DOHH2 (cell line): Measurements from ENCODE around the gene PCNX2.

Source experiments
- H3F3A ChIP-seq: fragments of 200-600 bp; sonication (generic), shearing (Covaris generic); 2 replicates; pipeline ENCODE4 v1.6.0; 2016; ENCODE audit warnings: antibody characterized with exemption, mild to moderate bottlenecking; ENCODE audit not compliant: control insufficient read depth, insufficient read depth
- H3K27ac ChIP-seq: fragments of 200-600 bp; sonication (generic); 2 replicates; pipeline ENCODE4 v1.5.1; 2014; ENCODE audit warnings: low read depth, mild to moderate bottlenecking, low read length, moderate library complexity
- H3K27me3 ChIP-seq: fragments of 200-600 bp; sonication (generic); 2 replicates; pipeline ENCODE4 v1.6.1; 2014; ENCODE audit warnings: mild to moderate bottlenecking, low read length, mixed read lengths; ENCODE audit not compliant: control insufficient read depth
- H3K36me3 ChIP-seq: fragments of 200-600 bp; sonication (generic); 2 replicates; pipeline ENCODE4 v1.6.1; 2014; ENCODE audit warnings: mild to moderate bottlenecking, low read length, moderate library complexity, mixed read lengths; ENCODE audit not compliant: control insufficient read depth
- H3K4me1 ChIP-seq: fragments of 200-600 bp; sonication (generic); 2 replicates; pipeline ENCODE4 v1.6.1; 2014; ENCODE audit warnings: mild to moderate bottlenecking, low read length, mixed read lengths; ENCODE audit not compliant: control insufficient read depth
- H3K4me2 ChIP-seq: fragments of 200-600 bp; sonication (generic); 2 replicates; pipeline ENCODE4 v1.6.0; 2014; ENCODE audit warnings: mild to moderate bottlenecking, low read length, moderate library complexity
- H3K4me3 ChIP-seq: fragments of 200-600 bp; sonication (generic); 2 replicates; pipeline ENCODE4 v1.5.1; 2014; ENCODE audit warnings: mild to moderate bottlenecking, low read length, mixed read lengths
- H3K79me2 ChIP-seq: fragments of 200-600 bp; sonication (generic); 2 replicates; pipeline ENCODE4 v1.6.1; 2014; ENCODE audit warnings: mild to moderate bottlenecking, low read length, mixed read lengths; ENCODE audit not compliant: control insufficient read depth
- H3K9me2 ChIP-seq: fragments of 200-600 bp; sonication (generic); replicated peaks from 2 replicates; pipeline ENCODE4 v1.6.1; 2014; ENCODE audit warnings: mild to moderate bottlenecking, low read length, mixed read lengths; ENCODE audit not compliant: control insufficient read depth
- H3K9me3 ChIP-seq: fragments of 200-600 bp; sonication (generic); 2 replicates; pipeline ENCODE4 v1.6.1; 2014; ENCODE audit warnings: antibody characterized with exemption, low read length, mixed read lengths; ENCODE audit not compliant: control insufficient read depth, insufficient read depth
- H4K20me1 ChIP-seq: fragments of 200-600 bp; sonication (generic); 2 replicates; pipeline ENCODE4 v1.6.0; 2014; ENCODE audit warnings: low read depth, mild to moderate bottlenecking, antibody characterized with exemption, low read length, moderate library complexity; ENCODE audit not compliant: control insufficient read depth, insufficient read depth
- CTCF ChIP-seq: fragments of 200-600 bp; sonication (generic); IDR thresholded peaks from one replicate; pipeline ENCODE4 v1.5.1; 2014; ENCODE audit warnings: antibody characterized with exemption, mild to moderate bottlenecking, low read depth, low read length; ENCODE audit not compliant: poor library complexity, severe bottlenecking
- EZH2phosphoT487 ChIP-seq: fragments of 200-600 bp; sonication (generic); IDR thresholded peaks from 2 replicates; pipeline ENCODE4 v1.6.1; 2017; ENCODE audit warnings: borderline replicate concordance, mild to moderate bottlenecking, antibody characterized with exemption, low read length, moderate library complexity, mixed read lengths

PCNX2 gene

DNA sequence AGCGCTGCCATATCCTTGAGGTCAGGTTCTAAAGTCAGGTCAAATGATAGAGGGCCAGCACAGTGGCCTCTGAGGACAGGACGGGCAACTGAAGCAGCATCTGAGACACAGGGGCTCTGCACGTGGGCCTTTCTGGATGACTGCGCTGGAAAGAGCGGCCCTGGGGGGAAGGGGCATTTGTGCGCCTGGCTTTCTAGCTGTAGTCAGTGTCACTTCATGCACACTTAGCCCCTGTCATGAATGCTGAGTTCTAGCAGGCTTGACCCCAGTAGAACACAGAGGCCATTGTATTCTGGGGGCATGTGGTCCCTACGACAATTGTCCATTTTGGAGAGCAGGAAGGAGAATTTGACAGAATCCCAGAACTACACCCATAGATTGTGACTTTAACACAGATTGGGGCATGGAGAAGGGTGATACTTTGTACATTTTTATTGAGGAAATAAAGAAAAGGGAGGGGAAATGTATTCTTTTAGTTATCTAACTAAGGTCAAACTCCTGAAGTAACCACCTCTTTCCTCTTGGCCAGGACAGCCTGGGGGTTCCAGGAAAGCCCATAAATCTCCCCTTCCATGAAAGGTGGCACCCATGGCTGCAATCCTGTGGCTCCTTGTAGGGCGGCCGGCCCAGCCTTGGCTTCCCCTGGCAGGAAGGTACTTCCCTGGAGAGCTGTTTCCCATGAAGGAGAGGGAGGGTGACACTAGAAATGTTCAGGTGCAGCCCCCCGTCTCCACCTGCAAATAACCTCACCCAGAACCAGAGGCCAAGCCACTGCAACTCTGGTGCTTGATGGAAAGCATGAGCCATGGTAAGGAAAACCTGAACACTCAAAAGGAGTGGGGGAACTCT, 310.7 kb downstream of the PCNX2 start:
- Histone ChIP-seq H3K4me3 (no peak overlapping the region), H3F3A (no peaks in the 10 kb centered on the region), H3K36me3 (no peaks in the 10 kb centered on the region), H3K4me2 (no peak overlapping the region), H3K27ac (no peak overlapping the region), H3K27me3 (no peaks in the 10 kb centered on the region), H4K20me1 (no peaks in the 10 kb centered on the region), H3K4me1 (no peaks in the 10 kb centered on the region), H3K79me2 (no peaks in the 10 kb centered on the region), H3K9me3 (no peaks in the 10 kb centered on the region), H3K9me2 (no peaks in the 10 kb centered on the region)
- TF ChIP-seq EZH2phosphoT487: no peak
- TF ChIP-seq CTCF: no peak

DNA sequence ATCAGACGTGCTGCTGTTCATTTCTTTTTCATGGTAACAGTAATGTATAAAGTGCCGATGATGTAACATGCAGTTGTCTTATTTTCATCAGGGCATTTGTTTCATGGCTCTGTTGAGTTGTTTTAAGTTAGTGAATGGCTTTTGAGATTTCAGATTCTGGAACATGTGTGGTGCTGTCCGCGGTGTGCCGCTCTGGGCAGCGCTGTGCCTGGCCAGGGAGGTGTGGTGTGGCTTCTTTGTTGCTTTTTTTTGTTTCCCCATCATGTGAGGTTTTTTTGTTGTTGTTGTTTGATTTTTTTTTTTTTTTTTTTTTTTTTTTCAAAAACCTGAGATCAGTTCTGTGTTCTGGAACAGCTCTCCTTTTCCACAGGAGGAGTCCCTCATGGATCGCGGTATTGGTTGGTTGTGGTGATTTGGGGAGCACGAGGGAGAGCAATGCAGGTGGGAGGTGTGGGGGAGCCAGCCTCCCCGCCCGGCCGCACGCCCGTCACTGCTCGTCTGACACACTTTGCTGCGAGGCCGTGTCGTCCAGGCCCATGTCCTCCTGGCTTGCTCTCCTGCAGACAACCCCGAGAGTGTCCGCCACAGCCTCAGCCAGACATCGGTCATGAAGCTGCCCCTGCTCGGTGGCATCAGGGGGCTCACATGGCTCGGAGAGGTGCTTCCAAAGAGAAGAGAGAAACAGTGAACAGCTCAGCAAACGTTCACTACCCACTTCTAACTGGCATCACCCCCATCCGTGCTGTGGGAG, 311.5 kb downstream of the PCNX2 start:
- no peaks in the 10 kb centered on the region for H3K79me2 ChIP-seq
- peaks cover 2% of the 10 kb centered on the region for H3K4me1 ChIP-seq
- no peaks in the 10 kb centered on the region for H3K36me3 ChIP-seq
- no peaks in the 10 kb centered on the region for H3K27me3 ChIP-seq
- no peak overlapping the region for H3K27ac ChIP-seq
- H3K4me3 ChIP-seq: no peak overlapping the region
- no peaks in the 10 kb centered on the region for H4K20me1 ChIP-seq
- no peaks in the 10 kb centered on the region for H3F3A ChIP-seq
- no peaks in the 10 kb centered on the region for H3K9me3 ChIP-seq
- H3K4me2 ChIP-seq: no peak overlapping the region
- TF ChIP-seq EZH2phosphoT487 (no peak), CTCF (no peak)
- H3K9me2 ChIP-seq: no peaks in the 10 kb centered on the region

DNA sequence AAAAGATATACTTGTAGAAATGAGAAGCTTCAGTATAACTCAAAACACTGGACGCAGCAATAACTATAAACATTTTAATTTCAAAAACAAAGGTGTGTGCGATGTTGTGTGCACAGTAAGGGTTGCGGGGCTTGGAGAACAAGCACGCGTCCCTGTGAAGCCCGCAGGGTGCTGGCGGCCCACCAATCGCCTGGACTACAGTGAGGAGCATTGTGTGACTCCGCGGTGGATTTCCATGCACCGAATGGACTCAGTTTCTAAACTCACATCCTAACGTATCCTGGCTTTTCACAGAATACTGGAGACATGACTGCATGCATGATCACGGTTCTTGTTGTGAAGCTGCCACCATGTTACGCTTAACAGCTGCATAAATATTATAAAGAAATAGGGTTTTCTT, 312.1 kb downstream of the PCNX2 start:
- no peak overlapping the region for H3K4me3 ChIP-seq
- H4K20me1 ChIP-seq: no peaks in the 10 kb centered on the region
- H3K9me3 ChIP-seq: no peaks in the 10 kb centered on the region
- no peaks in the 10 kb centered on the region for H3K9me2 ChIP-seq
- H3K36me3 ChIP-seq: no peaks in the 10 kb centered on the region
- no peaks in the 10 kb centered on the region for H3F3A ChIP-seq
- H3K4me2 ChIP-seq: no peak overlapping the region
- no peak overlapping the region for H3K27ac ChIP-seq
- peaks cover 8% of the 10 kb centered on the region for H3K4me1 ChIP-seq
- H3K27me3 ChIP-seq: no peaks in the 10 kb centered on the region
- no peak for TF ChIP-seq CTCF
- no peak for TF ChIP-seq EZH2phosphoT487
- H3K79me2 ChIP-seq: no peaks in the 10 kb centered on the region
